Measurements from ENCODE around the gene APCDD1L.
A peak's percentile ranks its signal among the peaks of the same experiment; 100 is the strongest.
"Not testable (repeated sequence)": the region's sequence is repeated elsewhere in the genome, so short reads cannot be mapped to it uniquely, and the experiment has no call there.

Gene APCDD1L

GRCh38 chr20:58511364-58511763 lies 3.8 kb downstream of the APCDD1L start:
- no peak overlapping the region for H3K9ac ChIP-seq (ENCODE audit: low read length)
- peak; percentile 55 for DNase-seq (ENCODE audit: low read depth)
- H3K9me3 ChIP-seq (ENCODE audit: control insufficient read depth, low read length): peaks cover 8% of the 10 kb centered on the region
- peaks cover 1% of the 10 kb centered on the region for H3K36me3 ChIP-seq (ENCODE audit: control insufficient read depth, insufficient read depth, low read length, severe bottlenecking)
- H3K27me3 ChIP-seq (replicated peaks; ENCODE audit: control insufficient read depth, insufficient read depth, low read length): peaks cover 3% of the 10 kb centered on the region
- H3K4me3 ChIP-seq (ENCODE audit: low read length): no peak overlapping the region
- peaks cover 22% of the 10 kb centered on the region for H3K4me1 ChIP-seq (ENCODE audit: control insufficient read depth, insufficient read depth, low read length)

DNA sequence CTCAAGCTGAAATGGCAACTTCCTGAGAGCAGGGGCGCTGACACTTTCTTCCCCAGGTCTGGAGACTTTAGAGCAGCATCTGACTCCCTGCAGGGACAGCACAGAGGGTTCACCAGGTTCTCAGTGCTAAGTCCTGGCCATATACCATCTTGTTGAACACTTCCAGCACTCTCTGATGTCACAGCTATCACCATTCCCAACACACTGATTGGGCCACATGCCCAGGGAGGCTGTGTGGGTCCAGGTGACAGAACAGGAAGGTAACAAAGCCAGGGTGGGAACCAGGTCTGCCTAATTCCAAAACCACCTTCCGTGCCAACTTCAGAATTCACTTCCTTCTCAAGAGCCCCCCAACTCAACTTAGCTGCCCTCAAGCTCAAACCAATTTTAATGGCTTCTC lies 4.3 kb downstream of the APCDD1L start:
- peaks cover 3% of the 10 kb centered on the region for H3K36me3 ChIP-seq (ENCODE audit: control insufficient read depth, insufficient read depth, low read length, severe bottlenecking)
- no peak overlapping the region for H3K9ac ChIP-seq (ENCODE audit: low read length)
- no peak for DNase-seq (ENCODE audit: low read depth)
- H3K4me3 ChIP-seq (ENCODE audit: low read length): no peak overlapping the region
- H3K9me3 ChIP-seq (ENCODE audit: control insufficient read depth, low read length): peaks cover 8% of the 10 kb centered on the region
- H3K4me1 ChIP-seq (ENCODE audit: control insufficient read depth, insufficient read depth, low read length): peaks cover 22% of the 10 kb centered on the region
- H3K27me3 ChIP-seq (replicated peaks; ENCODE audit: control insufficient read depth, insufficient read depth, low read length): peaks cover 3% of the 10 kb centered on the region

GRCh38 chr20:58508762-58509395 lies 6.3 kb downstream of the APCDD1L start:
- Histone ChIP-seq H3K36me3 (ENCODE audit: control insufficient read depth, insufficient read depth, low read length, severe bottlenecking) (peaks cover 3% of the 10 kb centered on the region), H3K4me3 (ENCODE audit: low read length) (no peak overlapping the region), H3K4me1 (ENCODE audit: control insufficient read depth, insufficient read depth, low read length) (peaks cover 22% of the 10 kb centered on the region), H3K9me3 (ENCODE audit: control insufficient read depth, low read length) (peaks cover 14% of the 10 kb centered on the region), H3K27me3 (replicated peaks; ENCODE audit: control insufficient read depth, insufficient read depth, low read length) (peaks cover 3% of the 10 kb centered on the region), H3K9ac (ENCODE audit: low read length) (no peak overlapping the region)
- DNase-seq (ENCODE audit: low read depth): no peak

DNA sequence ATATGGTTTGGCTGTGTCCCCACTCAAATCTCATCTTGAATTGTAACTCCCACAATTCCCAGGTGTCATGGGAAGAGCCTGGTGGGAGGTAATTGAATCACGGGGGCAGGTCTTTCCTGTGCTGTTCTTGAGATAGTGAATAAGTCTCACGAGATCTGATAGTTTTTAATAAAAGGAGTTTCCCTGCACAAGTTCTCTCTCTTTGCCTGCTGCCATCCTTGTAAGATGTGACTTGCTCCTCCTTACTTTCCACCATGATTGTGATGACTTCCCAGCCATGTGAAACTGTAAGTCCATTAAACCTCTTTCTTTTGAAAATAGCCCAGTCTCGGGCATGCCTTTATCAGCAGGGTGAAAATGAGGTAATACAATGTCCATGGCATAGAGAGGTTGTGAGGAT lies 8.2 kb downstream of the APCDD1L start:
- H3K4me3 ChIP-seq (ENCODE audit: low read length); DNase-seq (ENCODE audit: low read depth); H3K36me3 ChIP-seq (ENCODE audit: control insufficient read depth, insufficient read depth, low read length, severe bottlenecking); H3K9ac ChIP-seq (ENCODE audit: low read length); H3K27me3 ChIP-seq (replicated peaks; ENCODE audit: control insufficient read depth, insufficient read depth, low read length): not testable (repeated sequence)
- Histone ChIP-seq H3K4me1 (ENCODE audit: control insufficient read depth, insufficient read depth, low read length) (peaks cover 11% of the 10 kb centered on the region), H3K9me3 (ENCODE audit: control insufficient read depth, low read length) (peaks cover 14% of the 10 kb centered on the region)

GRCh38 chr20:58504566-58504965 lies 10.6 kb downstream of the APCDD1L start:
- peaks cover 3% of the 10 kb centered on the region for H3K36me3 ChIP-seq (ENCODE audit: control insufficient read depth, insufficient read depth, low read length, severe bottlenecking)
- DNase-seq (ENCODE audit: low read depth): no peak
- no peak overlapping the region for H3K9ac ChIP-seq (ENCODE audit: low read length)
- H3K4me3 ChIP-seq (ENCODE audit: low read length): no peak overlapping the region
- H3K9me3 ChIP-seq (ENCODE audit: control insufficient read depth, low read length): peaks cover 14% of the 10 kb centered on the region
- H3K4me1 ChIP-seq (ENCODE audit: control insufficient read depth, insufficient read depth, low read length): no peaks in the 10 kb centered on the region
- no peaks in the 10 kb centered on the region for H3K27me3 ChIP-seq (replicated peaks; ENCODE audit: control insufficient read depth, insufficient read depth, low read length)

DNA sequence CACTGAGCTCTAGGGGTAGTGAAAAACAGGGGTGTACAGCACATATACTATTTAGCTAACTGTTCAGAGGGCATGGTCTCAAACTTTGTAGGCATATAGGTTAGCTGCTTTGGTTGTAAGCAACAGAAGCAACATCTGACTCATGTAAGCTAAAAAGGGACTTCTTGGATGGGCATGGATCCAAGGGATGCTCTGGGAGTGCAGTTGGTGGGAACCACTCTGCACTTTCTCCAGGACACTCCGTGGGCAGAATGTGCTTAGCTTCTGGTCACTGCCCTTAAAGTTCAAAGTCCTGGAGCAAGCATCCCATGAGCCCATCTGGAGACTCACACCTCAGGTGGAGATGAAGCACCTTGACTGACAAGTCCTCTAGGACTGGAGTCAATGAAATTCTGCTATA lies 11.5 kb downstream of the APCDD1L start:
- H3K4me3 ChIP-seq (ENCODE audit: low read length): no peak overlapping the region
- DNase-seq (ENCODE audit: low read depth): no peak
- no peaks in the 10 kb centered on the region for H3K4me1 ChIP-seq (ENCODE audit: control insufficient read depth, insufficient read depth, low read length)
- H3K9ac ChIP-seq (ENCODE audit: low read length): no peak overlapping the region
- peaks cover 3% of the 10 kb centered on the region for H3K36me3 ChIP-seq (ENCODE audit: control insufficient read depth, insufficient read depth, low read length, severe bottlenecking)
- peaks cover 14% of the 10 kb centered on the region for H3K9me3 ChIP-seq (ENCODE audit: control insufficient read depth, low read length)
- H3K27me3 ChIP-seq (replicated peaks; ENCODE audit: control insufficient read depth, insufficient read depth, low read length): no peaks in the 10 kb centered on the region

GRCh38 chr20:58500256-58500655 lies 14.9 kb downstream of the APCDD1L start:
- H3K9ac ChIP-seq (ENCODE audit: low read length): no peak overlapping the region
- H3K9me3 ChIP-seq (ENCODE audit: control insufficient read depth, low read length): peaks cover 6% of the 10 kb centered on the region
- no peak overlapping the region for H3K4me3 ChIP-seq (ENCODE audit: low read length)
- no peaks in the 10 kb centered on the region for H3K36me3 ChIP-seq (ENCODE audit: control insufficient read depth, insufficient read depth, low read length, severe bottlenecking)
- H3K4me1 ChIP-seq (ENCODE audit: control insufficient read depth, insufficient read depth, low read length): no peaks in the 10 kb centered on the region
- no peak for DNase-seq (ENCODE audit: low read depth)
- no peaks in the 10 kb centered on the region for H3K27me3 ChIP-seq (replicated peaks; ENCODE audit: control insufficient read depth, insufficient read depth, low read length)

GRCh38 chr20:58498470-58499068 lies 16.6 kb downstream of the APCDD1L start:
- Histone ChIP-seq H3K9me3 (ENCODE audit: control insufficient read depth, low read length) (no peaks in the 10 kb centered on the region), H3K9ac (ENCODE audit: low read length) (no peak overlapping the region), H3K4me1 (ENCODE audit: control insufficient read depth, insufficient read depth, low read length) (no peaks in the 10 kb centered on the region), H3K36me3 (ENCODE audit: control insufficient read depth, insufficient read depth, low read length, severe bottlenecking) (no peaks in the 10 kb centered on the region), H3K27me3 (replicated peaks; ENCODE audit: control insufficient read depth, insufficient read depth, low read length) (no peaks in the 10 kb centered on the region), H3K4me3 (ENCODE audit: low read length) (no peak overlapping the region)
- DNase-seq (ENCODE audit: low read depth): no peak

- H3K4me1 ChIP-seq (ENCODE audit: control insufficient read depth, insufficient read depth, low read length): no peaks in the 10 kb centered on the region
- no peak overlapping the region for H3K4me3 ChIP-seq (ENCODE audit: low read length)
- H3K36me3 ChIP-seq (ENCODE audit: control insufficient read depth, insufficient read depth, low read length, severe bottlenecking): no peaks in the 10 kb centered on the region
- no peaks in the 10 kb centered on the region for H3K9me3 ChIP-seq (ENCODE audit: control insufficient read depth, low read length)
- no peak overlapping the region for H3K9ac ChIP-seq (ENCODE audit: low read length)
- no peak for DNase-seq (ENCODE audit: low read depth)
- H3K27me3 ChIP-seq (replicated peaks; ENCODE audit: control insufficient read depth, insufficient read depth, low read length): no peaks in the 10 kb centered on the region
Measured at GRCh38 chr20:58497724-58498469, 17.3 kb downstream of the APCDD1L start.

- Histone ChIP-seq H3K9ac (ENCODE audit: low read length) (no peak overlapping the region), H3K36me3 (ENCODE audit: control insufficient read depth, insufficient read depth, low read length, severe bottlenecking) (no peaks in the 10 kb centered on the region), H3K4me3 (ENCODE audit: low read length) (no peak overlapping the region), H3K4me1 (ENCODE audit: control insufficient read depth, insufficient read depth, low read length) (no peaks in the 10 kb centered on the region), H3K27me3 (replicated peaks; ENCODE audit: control insufficient read depth, insufficient read depth, low read length) (no peaks in the 10 kb centered on the region), H3K9me3 (ENCODE audit: control insufficient read depth, low read length) (no peaks in the 10 kb centered on the region)
- DNase-seq (ENCODE audit: low read depth): no peak
Measured at GRCh38 chr20:58497076-58497641, 18.0 kb downstream of the APCDD1L start.

DNA sequence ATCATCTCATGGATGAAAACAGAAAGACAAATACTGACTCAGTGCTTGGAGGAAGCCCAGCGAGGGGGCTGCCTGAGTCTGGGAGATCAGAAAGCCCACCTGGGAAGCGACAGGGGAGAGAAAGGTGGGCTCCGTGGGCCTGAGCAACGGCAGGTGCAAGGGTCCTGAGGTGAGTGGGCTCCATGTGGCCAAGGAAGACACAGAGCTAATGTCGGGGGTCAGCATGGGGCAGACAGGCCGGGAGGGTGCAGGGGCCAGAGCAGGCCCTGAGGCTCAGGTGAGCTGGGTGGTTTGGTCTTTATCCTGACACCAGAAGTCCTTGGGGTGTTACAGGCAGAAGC lies 18.8 kb downstream of the APCDD1L start:
- H3K9ac ChIP-seq (ENCODE audit: low read length): no peak overlapping the region
- no peaks in the 10 kb centered on the region for H3K27me3 ChIP-seq (replicated peaks; ENCODE audit: control insufficient read depth, insufficient read depth, low read length)
- no peak for DNase-seq (ENCODE audit: low read depth)
- H3K9me3 ChIP-seq (ENCODE audit: control insufficient read depth, low read length): no peaks in the 10 kb centered on the region
- no peaks in the 10 kb centered on the region for H3K4me1 ChIP-seq (ENCODE audit: control insufficient read depth, insufficient read depth, low read length)
- H3K4me3 ChIP-seq (ENCODE audit: low read length): no peak overlapping the region
- H3K36me3 ChIP-seq (ENCODE audit: control insufficient read depth, insufficient read depth, low read length, severe bottlenecking): no peaks in the 10 kb centered on the region

All from adipocyte (in vitro differentiated cells).